RWPE2 (cell line): Measurements from ENCODE around the gene MXRA5.
A peak's percentile ranks its signal among the peaks of the same experiment; 100 is the strongest.
"Not testable (repeated sequence)": the region's sequence is repeated elsewhere in the genome, so short reads cannot be mapped to it uniquely, and the experiment has no call there.

ENCODE experiments used
- ATAC-seq: fragments of 200-7000 bp; cut with Tn5 transposase; 3 replicates; pipeline ENCODE4 v1.9.1; 2021; ENCODE audit warnings: low read depth
- DNase-seq: peaks from one replicate; pipeline ENCODE4 v3.0.0-alpha.2; 2020; ENCODE audit warnings: low spot score
- H3K27ac ChIP-seq: fragments of 450-650 bp; 2 replicates; pipeline ENCODE4 v1.5.1; 2017; ENCODE audit warnings: mild to moderate bottlenecking; ENCODE audit not compliant: poor library complexity, severe bottlenecking
- H3K27me3 ChIP-seq: fragments of 250-450 bp; sonication (Bioruptor Pico); 2 replicates; pipeline ENCODE4 v1.5.1; 2021; ENCODE audit warnings: mild to moderate bottlenecking, moderate library complexity; ENCODE audit not compliant: insufficient read depth, poor library complexity, severe bottlenecking
- H3K36me3 ChIP-seq: fragments of 250-450 bp; sonication (Bioruptor Pico); 2 replicates; pipeline ENCODE4 v1.5.1; 2020; ENCODE audit warnings: low read depth, mild to moderate bottlenecking, moderate library complexity
- H3K4me1 ChIP-seq: fragments of 250-450 bp; sonication (Bioruptor Pico); 2 replicates; pipeline ENCODE4 v1.5.1; 2021; ENCODE audit warnings: mild to moderate bottlenecking, moderate library complexity; ENCODE audit not compliant: insufficient read depth, poor library complexity, severe bottlenecking
- H3K4me3 ChIP-seq: fragments of 250-450 bp; sonication (Bioruptor Pico); 2 replicates; pipeline ENCODE4 v1.5.1; 2021; ENCODE audit warnings: mild to moderate bottlenecking, moderate library complexity; ENCODE audit not compliant: severe bottlenecking
- H3K9me3 ChIP-seq: fragments of 250-450 bp; sonication (Bioruptor Pico); 2 replicates; pipeline ENCODE4 v1.5.1; 2021; ENCODE audit warnings: mild to moderate bottlenecking, moderate library complexity; ENCODE audit not compliant: severe bottlenecking
- TF ChIP-seq, protein P1 (sequence below): fragments of 450-650 bp; IDR thresholded peaks from one replicate; pipeline ENCODE4 v1.5.1; 2017; ENCODE audit warnings: mild to moderate bottlenecking, moderate library complexity; ENCODE audit not compliant: poor library complexity, severe bottlenecking

The MXRA5 gene

GRCh38 chrX:3374108-3374800 is 27.8 kb upstream of the MXRA5 start:
- DNase-seq (no peak), ATAC-seq (no peak)
- Histone ChIP-seq H3K4me3 (no peak overlapping the region), H3K27me3 (no peaks in the 10 kb centered on the region), H3K27ac (no peak overlapping the region), H3K9me3 (no peaks in the 10 kb centered on the region), H3K36me3 (no peaks in the 10 kb centered on the region), H3K4me1 (peaks cover 14% of the 10 kb centered on the region)
- TF ChIP-seq, protein P1, sequence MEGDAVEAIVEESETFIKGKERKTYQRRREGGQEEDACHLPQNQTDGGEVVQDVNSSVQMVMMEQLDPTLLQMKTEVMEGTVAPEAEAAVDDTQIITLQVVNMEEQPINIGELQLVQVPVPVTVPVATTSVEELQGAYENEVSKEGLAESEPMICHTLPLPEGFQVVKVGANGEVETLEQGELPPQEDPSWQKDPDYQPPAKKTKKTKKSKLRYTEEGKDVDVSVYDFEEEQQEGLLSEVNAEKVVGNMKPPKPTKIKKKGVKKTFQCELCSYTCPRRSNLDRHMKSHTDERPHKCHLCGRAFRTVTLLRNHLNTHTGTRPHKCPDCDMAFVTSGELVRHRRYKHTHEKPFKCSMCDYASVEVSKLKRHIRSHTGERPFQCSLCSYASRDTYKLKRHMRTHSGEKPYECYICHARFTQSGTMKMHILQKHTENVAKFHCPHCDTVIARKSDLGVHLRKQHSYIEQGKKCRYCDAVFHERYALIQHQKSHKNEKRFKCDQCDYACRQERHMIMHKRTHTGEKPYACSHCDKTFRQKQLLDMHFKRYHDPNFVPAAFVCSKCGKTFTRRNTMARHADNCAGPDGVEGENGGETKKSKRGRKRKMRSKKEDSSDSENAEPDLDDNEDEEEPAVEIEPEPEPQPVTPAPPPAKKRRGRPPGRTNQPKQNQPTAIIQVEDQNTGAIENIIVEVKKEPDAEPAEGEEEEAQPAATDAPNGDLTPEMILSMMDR, result no peak

DNA sequence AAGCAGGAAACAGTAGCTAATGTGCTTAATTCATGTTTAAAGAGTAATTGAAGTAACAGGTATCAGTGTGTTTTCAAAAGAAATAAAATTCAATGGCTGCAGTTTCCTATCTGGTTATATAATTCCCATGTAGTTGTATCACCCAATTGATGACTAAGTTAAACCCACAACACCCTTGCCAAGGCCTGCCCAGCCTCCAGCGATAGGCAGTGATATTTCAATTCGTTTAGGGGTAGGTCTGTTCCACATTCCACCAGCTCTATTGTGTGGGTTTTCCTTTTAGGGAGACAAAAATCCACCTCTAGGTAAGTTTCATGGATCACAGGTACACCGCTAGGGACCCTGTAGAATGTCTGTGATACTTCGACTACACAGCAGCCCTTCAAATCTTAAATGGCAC is 24.7 kb upstream of the MXRA5 start:
- Histone ChIP-seq H3K27ac (no peak overlapping the region), H3K4me1 (peaks cover 14% of the 10 kb centered on the region), H3K4me3 (no peak overlapping the region), H3K9me3 (no peaks in the 10 kb centered on the region), H3K27me3 (no peaks in the 10 kb centered on the region), H3K36me3 (no peaks in the 10 kb centered on the region)
- no peak for DNase-seq
- TF ChIP-seq, protein P1, result no peak
- peak; percentile 81 for ATAC-seq

DNA sequence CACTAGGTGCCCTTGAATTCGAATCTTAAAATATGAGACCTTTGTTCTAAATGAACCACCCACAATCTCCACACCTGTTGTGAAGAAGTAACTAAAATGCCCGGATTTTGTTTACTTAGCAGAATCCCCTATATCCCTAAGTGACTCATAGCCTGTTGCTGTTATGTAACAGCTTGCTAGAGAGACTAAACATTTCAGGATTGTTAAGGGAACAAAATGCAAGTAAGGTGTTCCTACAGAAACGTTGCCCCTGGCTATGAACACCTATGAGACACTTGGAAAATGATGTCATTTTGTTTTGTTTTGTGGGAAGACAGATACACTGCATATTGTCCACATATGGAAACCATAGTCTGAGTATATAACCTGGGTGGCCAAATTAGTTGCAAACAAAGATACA is 24.2 kb upstream of the MXRA5 start:
- TF ChIP-seq, protein P1, result no peak
- DNase-seq (no peak), ATAC-seq (peak; percentile 49; the same call in 2 of the 3 replicates)
- Histone ChIP-seq H3K27ac (no peak overlapping the region), H3K4me3 (no peak overlapping the region), H3K27me3 (no peaks in the 10 kb centered on the region), H3K36me3 (no peaks in the 10 kb centered on the region), H3K4me1 (peaks cover 14% of the 10 kb centered on the region), H3K9me3 (no peaks in the 10 kb centered on the region)

- TF ChIP-seq, protein P1, result no peak
- Histone ChIP-seq H3K4me1 (no peaks in the 10 kb centered on the region), H3K36me3 (no peaks in the 10 kb centered on the region), H3K4me3 (no peak overlapping the region), H3K27ac (no peak overlapping the region), H3K9me3 (no peaks in the 10 kb centered on the region), H3K27me3 (no peaks in the 10 kb centered on the region)
- ATAC-seq (peak; percentile 88), DNase-seq (no peak)
Measured at GRCh38 chrX:3362956-3363355, 16.5 kb upstream of the MXRA5 start.

DNA sequence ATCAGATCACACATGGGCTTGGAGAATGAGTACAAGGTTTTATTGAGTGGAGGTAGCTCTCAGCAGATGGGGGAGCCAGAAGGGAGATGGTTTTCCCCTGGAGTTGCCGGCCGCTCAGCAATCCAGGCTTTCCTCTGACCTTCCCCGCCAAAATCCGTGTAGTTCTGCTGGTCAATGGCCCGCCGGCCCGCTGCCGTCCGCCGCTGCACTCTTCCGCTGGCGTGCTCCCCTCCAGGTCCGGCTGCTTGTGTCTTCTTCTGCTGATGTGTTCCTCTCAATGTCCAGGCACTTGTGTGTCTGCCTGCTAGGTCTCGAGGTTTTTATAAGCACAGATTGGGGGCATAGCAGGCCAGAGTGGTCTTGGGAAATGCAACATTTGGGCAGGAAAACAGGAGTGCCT is 14.4 kb upstream of the MXRA5 start:
- H3K27ac ChIP-seq, result no peak overlapping the region
- no peaks in the 10 kb centered on the region for H3K4me1 ChIP-seq
- H3K36me3 ChIP-seq, result no peaks in the 10 kb centered on the region
- TF ChIP-seq, protein P1, result no peak
- no peak overlapping the region for H3K4me3 ChIP-seq
- ATAC-seq (no peak), DNase-seq (no peak)
- no peaks in the 10 kb centered on the region for H3K27me3 ChIP-seq
- no peaks in the 10 kb centered on the region for H3K9me3 ChIP-seq

GRCh38 chrX:3352741-3353140 is 6.3 kb upstream of the MXRA5 start:
- not testable (repeated sequence) for DNase-seq, H3K4me3 ChIP-seq, H3K27me3 ChIP-seq, H3K36me3 ChIP-seq, H3K27ac ChIP-seq, H3K4me1 ChIP-seq, ATAC-seq, H3K9me3 ChIP-seq
